H1 (cell line): Measurements from ENCODE around the gene PPP2R2C. TPM values are rescaled to one million over a fixed set of nuclear protein-coding genes. Genes with fewer than 3 reads are reported as not detected.

Source experiments
- CTCF ChIA-PET: fragments of 300-600 bp; sonication (Branson Sonifier 250); formaldehyde crosslinking; loops from one replicate; lab custom pipeline; 2021; ENCODE audit not compliant: partially characterized antibody; lab: Charles Lee
- POLR2A ChIA-PET: fragments of 300-600 bp; sonication (Branson Sonifier 250); formaldehyde crosslinking; loops from one replicate; lab custom pipeline; 2021; ENCODE audit warnings: inconsistent platforms; ENCODE audit not compliant: partially characterized antibody; lab: Charles Lee
- DNase-seq, 2 experiments: peaks; one replicate each; pipeline versions ENCODE4 v3.0.0 to v3.0.0-alpha.2; 2010 to 2022; ENCODE audit warnings: low spot score in 2 of 2, low read depth in 1 of 2, mixed read lengths in 1 of 2
- FAIRE-seq: peaks from 2 replicates; lab custom pipeline; 2011; peaks lifted over from hg19 to GRCh38; lab: Jason Lieb, UNC
- H2AFZ ChIP-seq: 2 replicates; pipeline ENCODE4 v1.8.1; 2012; ENCODE audit warnings: low read length, inconsistent platforms
- H2AK5ac ChIP-seq: 2 replicates; pipeline ENCODE4 v1.6.1; 2013; ENCODE audit warnings: low read depth, low read length
- H2BK120ac ChIP-seq: replicated peaks from 2 replicates; pipeline ENCODE3; 2013; ENCODE audit warnings: low read depth, low read length, inconsistent platforms
- H2BK12ac ChIP-seq: 2 replicates; pipeline ENCODE4 v1.6.1; 2013; ENCODE audit warnings: low read depth, low read length
- H2BK15ac ChIP-seq: 2 replicates; pipeline ENCODE4 v1.6.1; 2013; ENCODE audit warnings: low read length
- H2BK20ac ChIP-seq: 2 replicates; pipeline ENCODE4 v1.6.1; 2013; ENCODE audit warnings: low read length
- H2BK5ac ChIP-seq: 2 replicates; pipeline ENCODE4 v1.6.1; 2013; ENCODE audit warnings: low read depth, low read length
- H3K14ac ChIP-seq: 2 replicates; pipeline ENCODE4 v1.6.1; 2013; ENCODE audit warnings: inconsistent platforms; ENCODE audit not compliant: insufficient read length
- H3K18ac ChIP-seq: 2 replicates; pipeline ENCODE4 v1.6.1; 2013; ENCODE audit warnings: low read length; ENCODE audit errors: extremely low read depth
- H3K23ac ChIP-seq: 2 replicates; pipeline ENCODE4 v1.6.1; 2013; ENCODE audit warnings: inconsistent platforms; ENCODE audit not compliant: insufficient read length
- H3K23me2 ChIP-seq: 2 replicates; pipeline ENCODE4 v1.6.1; 2013; ENCODE audit warnings: low read depth, low read length
- H3K27ac ChIP-seq: 2 replicates; pipeline ENCODE4 v1.6.1; 2011; ENCODE audit warnings: low read depth, low read length, inconsistent platforms
- H3K27me3 ChIP-seq, 4 experiments: replicated peaks in 1 of 4; 1 replicate in 1 of 4; 2 replicates in 3 of 4; pipeline versions ENCODE4 v1.6.1 to v1.8.1; 2011 to 2013; ENCODE audit warnings: low read length in 3 of 4, mild to moderate bottlenecking in 3 of 4, inconsistent platforms in 2 of 4, mixed read lengths in 2 of 4, moderate library complexity in 1 of 4; ENCODE audit not compliant: control insufficient read depth in 3 of 4, insufficient read depth in 3 of 4; ENCODE audit errors: extremely low read depth in 1 of 4
- H3K36me3 ChIP-seq, 4 experiments: 2 replicates each; pipeline versions ENCODE4 v1.6.1 to v1.8.1; 2011 to 2013; ENCODE audit warnings: mild to moderate bottlenecking in 4 of 4, low read length in 3 of 4, moderate library complexity in 2 of 4, control low read depth in 1 of 4, inconsistent platforms in 1 of 4; ENCODE audit not compliant: insufficient read depth in 4 of 4, control insufficient read depth in 2 of 4
- H3K4ac ChIP-seq: replicated peaks from 2 replicates; pipeline ENCODE3; 2013; ENCODE audit warnings: low read length, low read depth, mixed read lengths, inconsistent platforms; ENCODE audit not compliant: insufficient read length
- H3K4me1 ChIP-seq, 4 experiments: replicated peaks in 1 of 4; 1 replicate in 1 of 4; 2 replicates in 3 of 4; pipeline versions ENCODE4 v1.6.1 to v1.8.1; 2011 to 2013; ENCODE audit warnings: low read length in 3 of 4, inconsistent platforms in 2 of 4, mixed read lengths in 1 of 4; ENCODE audit not compliant: insufficient read depth in 4 of 4, control insufficient read depth in 3 of 4
- H3K4me2 ChIP-seq, 2 experiments: 2 replicates each; pipeline versions ENCODE4 v1.6.1 to v1.8.1; 2011 to 2013; ENCODE audit warnings: low read depth in 2 of 2, low read length in 2 of 2, control low read depth in 1 of 2, inconsistent platforms in 1 of 2, mild to moderate bottlenecking in 1 of 2; ENCODE audit not compliant: insufficient read depth in 1 of 2
- H3K4me3 ChIP-seq, 4 experiments: fragments of 200-600, 300-600 bp in 1 of 4; sonication (generic), shearing (Covaris generic), sonication (Bioruptor Twin) in 1 of 4; 2 replicates each; pipeline versions ENCODE4 v1.5.1 to v1.8.1; 2011 to 2016; ENCODE audit warnings: low read length in 4 of 4, low read depth in 3 of 4, control low read depth in 2 of 4, inconsistent platforms in 2 of 4, mild to moderate bottlenecking in 2 of 4, mixed read lengths in 1 of 4, moderate library complexity in 1 of 4; ENCODE audit not compliant: insufficient read depth in 2 of 4; ENCODE audit errors: extremely low read depth in 1 of 4
- H3K56ac ChIP-seq: replicated peaks from 2 replicates; pipeline ENCODE3; 2013; ENCODE audit warnings: low read depth, mild to moderate bottlenecking, mixed read lengths, low read length, inconsistent platforms; ENCODE audit not compliant: insufficient read length
- H3K79me1 ChIP-seq: 2 replicates; pipeline ENCODE4 v1.6.1; 2013; ENCODE audit warnings: low read depth, low read length, control low read depth
- H3K79me2 ChIP-seq, 2 experiments: 2 replicates each; pipeline versions ENCODE4 v1.6.1 to v1.8.1; 2012 to 2013; ENCODE audit warnings: low read length in 2 of 2, mild to moderate bottlenecking in 2 of 2, inconsistent platforms in 1 of 2; ENCODE audit not compliant: insufficient read depth in 2 of 2, control insufficient read depth in 1 of 2
- H3K9ac ChIP-seq, 4 experiments: replicated peaks in 1 of 4; 1 replicate in 1 of 4; 2 replicates in 3 of 4; pipeline versions ENCODE4 v1.6.1 to v1.8.1; 2011 to 2013; ENCODE audit warnings: low read depth in 3 of 4, low read length in 3 of 4, control low read depth in 2 of 4, mild to moderate bottlenecking in 2 of 4, moderate library complexity in 2 of 4, inconsistent platforms in 1 of 4; ENCODE audit errors: extremely low read depth in 1 of 4
- H3K9me3 ChIP-seq, 2 experiments: 2 replicates each; pipeline versions ENCODE4 v1.6.1 to v1.8.1; 2012 to 2013; ENCODE audit warnings: mild to moderate bottlenecking in 2 of 2, moderate library complexity in 2 of 2, control low read depth in 1 of 2, inconsistent platforms in 1 of 2, low read depth in 1 of 2, low read length in 1 of 2, mixed read lengths in 1 of 2; ENCODE audit not compliant: insufficient read depth in 2 of 2
- H4K20me1 ChIP-seq, 2 experiments: replicated peaks in 1 of 2; 2 replicates each; pipeline versions ENCODE3 to v1.8.1; 2011 to 2013; ENCODE audit warnings: inconsistent platforms in 2 of 2, low read length in 2 of 2, mild to moderate bottlenecking in 1 of 2; ENCODE audit not compliant: insufficient read depth in 2 of 2, control insufficient read depth in 1 of 2
- H4K5ac ChIP-seq: 2 replicates; pipeline ENCODE4 v1.6.1; 2013; ENCODE audit warnings: low read length, low read depth, mixed read lengths, inconsistent platforms; ENCODE audit not compliant: insufficient read length
- H4K8ac ChIP-seq: 2 replicates; pipeline ENCODE4 v1.8.0; 2013; ENCODE audit warnings: mild to moderate bottlenecking, moderate library complexity, low read length, inconsistent platforms; ENCODE audit not compliant: insufficient read depth; ENCODE audit errors: extremely low read depth
- H4K91ac ChIP-seq: replicated peaks from 2 replicates; pipeline ENCODE3; 2013; ENCODE audit warnings: low read length, mixed read lengths, inconsistent platforms; ENCODE audit not compliant: insufficient read length
- ASH2L ChIP-seq: fragments of 200-600, 300-600 bp; sonication (generic); IDR thresholded peaks from one replicate; pipeline ENCODE4 v1.7.1; 2017; ENCODE audit warnings: low read length
- RBBP5 ChIP-seq: IDR thresholded peaks from 2 replicates; pipeline ENCODE4 v1.7.1; 2012; ENCODE audit warnings: low read depth, mild to moderate bottlenecking, inconsistent platforms, low read length, moderate library complexity, borderline replicate concordance
- WGBS, 2 experiments: shearing (Covaris generic) in 1 of 2; methylation state at CpG; one replicate each; pipeline versions ENCODE4 v1.1.6 to v1.1.7; 2013 to 2015; ENCODE audit warnings: low lambda C conversion rate in 2 of 2, mixed read lengths in 2 of 2, inconsistent platforms in 1 of 2, low coverage in 1 of 2, missing lambda C conversion rate in 1 of 2; ENCODE audit not compliant: insufficient replicate concordance in 2 of 2, insufficient coverage in 1 of 2, insufficient read length in 1 of 2; ENCODE audit errors: extremely low coverage in 1 of 2, missing lambda C conversion rate in 1 of 2; 5-methylcytosine and 5-hydroxymethylcytosine counted together
- polyA plus RNA-seq, 7 experiments: library from polyadenylated mRNA; depleted of rRNA in 3 of 7; stranded (reverse) in 5 of 7; unstranded in 2 of 7; fragments of >200 nt in 5 of 7; fragments of 200-250 nt in 2 of 7; gene quantifications; 1 replicate in 5 of 7; 2 replicates in 1 of 7; 4 replicates in 1 of 7; pipeline versions ENCODE4 v1.2.1 to v1.2.3, GENCODE V29; 2011 to 2013; ENCODE audit warnings: missing spikeins in 2 of 7, mixed read lengths in 2 of 7
- total RNA-seq: library from RNA; stranded (reverse); fragmentation: NEBNext Ultra II Directional; extraction: Animal tissue kit (Norgen Biotek cat#: 25700); gene quantifications from 2 replicates; pipeline ENCODE4 v1.2.1, GENCODE V29; 2021

The PPP2R2C gene
- total and polyA plus RNA-seq, 2 of the 8 experiments (the other 6 are each of a cell fraction or from before 2014, with no cell fraction given) = 6.4 TPM

DNA sequence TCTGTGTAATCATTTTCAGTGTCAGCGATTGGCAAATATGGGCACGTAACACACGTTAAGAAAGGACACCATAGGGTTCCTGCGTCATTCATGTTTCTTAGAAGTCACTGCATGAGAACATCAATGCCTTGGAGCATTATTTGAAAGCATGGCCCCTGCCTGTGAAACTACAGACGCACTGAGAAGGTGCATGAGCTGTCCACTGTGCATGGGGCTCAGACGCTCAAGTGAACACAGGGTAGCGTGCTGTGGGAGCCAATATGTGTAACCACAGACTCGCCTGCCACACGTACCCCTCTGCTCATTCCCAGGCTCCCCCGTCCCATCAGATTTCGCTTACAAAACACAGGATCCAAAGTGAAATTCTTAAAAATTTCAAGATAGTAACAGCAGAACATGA is 6.5 kb downstream of the PPP2R2C start:
- H3K4ac ChIP-seq = no peak overlapping the region
- no peak overlapping the region for H2BK5ac ChIP-seq
- peaks cover under 1% of the 10 kb centered on the region; the same call in 1 of the 2 replicates for H3K23me2 ChIP-seq
- no peak overlapping the region for H3K9ac ChIP-seq
- H3K56ac ChIP-seq = no peak overlapping the region
- no peak overlapping the region for H4K8ac ChIP-seq
- no peak overlapping the region for H3K27ac ChIP-seq
- no peak overlapping the region for H2AFZ ChIP-seq
- no peak overlapping the region for H2BK12ac ChIP-seq
- TF ChIP-seq ASH2L (no peak), RBBP5 (no peak)
- TF ChIP-seq, all 59 proteins: peak for 0
- H3K27me3 ChIP-seq = peaks cover 12 to 28% (median 20%) of the 10 kb centered on the region in 4 experiments
- no peak overlapping the region for H3K4me2 ChIP-seq
- H3K79me1 ChIP-seq = peaks cover 3% of the 10 kb centered on the region; the same call in 1 of the 2 replicates
- FAIRE-seq = no peak
- no peak overlapping the region for H3K4me3 ChIP-seq
- no peak overlapping the region for H4K91ac ChIP-seq
- no peak overlapping the region for H2BK120ac ChIP-seq
- H2AK5ac ChIP-seq = no peak overlapping the region
- H3K79me2 ChIP-seq = no peaks in the 10 kb centered on the region
- DNase-seq = peak in 1 of 2 experiments; percentile 16
- no peak overlapping the region for H2BK15ac ChIP-seq
- peaks cover 3 to 4% of the 10 kb centered on the region in 2 experiments for H4K20me1 ChIP-seq
- H3K14ac ChIP-seq = no peak overlapping the region
- 89% methylated on average over 11 of the region's 11 CpGs; no CpG with 5 or more reads in 1 of the 2 experiments for WGBS, 2 experiments
- no peaks in the 10 kb centered on the region for H3K9me3 ChIP-seq
- H3K4me1 ChIP-seq = peaks cover 0 to 10% (median 6%) of the 10 kb centered on the region in 4 experiments; a peak in 5 of 7 replicates
- H4K5ac ChIP-seq = no peak overlapping the region
- no peak overlapping the region for H3K18ac ChIP-seq
- POLR2A ChIA-PET = no interaction called here
- CTCF ChIA-PET = interaction anchor here (1.1 kb wide), 1 partner anchor 83 kb away, joined by 4 read pairs; no protein-coding TSS in a partner anchor
- no peak overlapping the region for H2BK20ac ChIP-seq
- H3K23ac ChIP-seq = no peak overlapping the region
- no peaks in the 10 kb centered on the region for H3K36me3 ChIP-seq
